GM12891 (cell line): Measurements from ENCODE around the gene FOLH1.
"Not testable (repeated sequence)": the region's sequence is repeated elsewhere in the genome, so short reads cannot be mapped to it uniquely, and the experiment has no call there.

Experiments used
- DNase-seq: peaks from one replicate; pipeline ENCODE4 v3.0.0; 2011; ENCODE audit warnings: low spot score; ENCODE audit not compliant: insufficient read length
- FAIRE-seq: peaks from 2 replicates; lab custom pipeline; 2011; peaks lifted over from hg19 to GRCh38; lab: Jason Lieb, UNC
- PAX5 ChIP-seq: IDR thresholded peaks from 2 replicates; pipeline ENCODE4 v1.6.1; 2011; ENCODE audit warnings: low read length, moderate library complexity, mild to moderate bottlenecking; ENCODE audit not compliant: insufficient read depth, severe bottlenecking
- POLR2A ChIP-seq: IDR thresholded peaks from 2 replicates; pipeline ENCODE4 v1.6.1; 2011; ENCODE audit warnings: low read depth, low read length, control low read depth
- POLR2AphosphoS5 ChIP-seq: IDR thresholded peaks from 2 replicates; pipeline ENCODE4 v1.6.1; 2011; ENCODE audit warnings: low read depth, low read length, control low read depth
- POU2F2 ChIP-seq: IDR thresholded peaks from 2 replicates; pipeline ENCODE4 v1.6.1; 2011; ENCODE audit warnings: low read depth, mild to moderate bottlenecking, control low read depth, low read length, moderate library complexity
- SPI1 ChIP-seq: IDR thresholded peaks from 2 replicates; pipeline ENCODE4 v1.6.1; 2011; ENCODE audit warnings: low read depth, low read length, control low read depth
- TAF1 ChIP-seq: IDR thresholded peaks from 2 replicates; pipeline ENCODE4 v1.6.1; 2011; ENCODE audit warnings: low read depth, low read length, control low read depth

Gene FOLH1

GRCh38 chr11:49151211-49151610 is 57.2 kb downstream of the FOLH1 start:
- DNase-seq (no peak), FAIRE-seq (no peak)
- no peak for TF ChIP-seq PAX5
- TF ChIP-seq SPI1: no peak
- TF ChIP-seq TAF1: no peak
- TF ChIP-seq POLR2AphosphoS5: no peak
- TF ChIP-seq POLR2A: no peak
- no peak for TF ChIP-seq POU2F2

GRCh38 chr11:49102356-49102755 is 106.0 kb downstream of the FOLH1 start:
- not testable (repeated sequence) for FAIRE-seq, DNase-seq
